ENCODE results near the gene ZNF214.
"Not testable (repeated sequence)": the region's sequence is repeated elsewhere in the genome, so short reads cannot be mapped to it uniquely, and the experiment has no call there.

ZNF214 gene

DNA sequence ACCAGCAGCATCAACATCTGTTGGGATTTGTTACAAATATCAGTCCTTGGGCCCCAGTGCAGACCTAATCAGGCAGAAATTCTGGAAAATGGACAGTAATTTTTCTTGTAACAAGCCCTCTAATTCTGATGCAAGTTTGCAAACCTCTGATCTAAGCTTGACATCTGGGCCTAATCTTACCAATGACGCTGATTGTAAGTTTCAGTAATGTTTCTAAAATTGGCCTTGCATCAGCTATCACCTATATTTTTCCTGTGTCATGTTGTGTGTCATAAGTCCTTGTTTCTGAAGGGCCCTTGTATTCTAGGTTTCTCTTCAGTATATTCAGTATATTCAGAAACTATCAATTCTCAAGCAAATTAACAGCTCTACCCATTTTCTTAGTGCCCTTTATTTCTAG, 57.5 kb downstream of the ZNF214 start:
- DNase-seq (ENCODE audit: low read depth in 1 of 2, low spot score in 1 of 2), result no peak
- no peak for TF ChIP-seq JUND (IDR thresholded peaks at IDR 0.05; ENCODE audit: low read depth)
- in situ Hi-C loops (cut with HindIII; ENCODE audit: low pct_unique_long_range_greater_than_20kb, low sequenced_read_pairs), result no loop called here

DNA sequence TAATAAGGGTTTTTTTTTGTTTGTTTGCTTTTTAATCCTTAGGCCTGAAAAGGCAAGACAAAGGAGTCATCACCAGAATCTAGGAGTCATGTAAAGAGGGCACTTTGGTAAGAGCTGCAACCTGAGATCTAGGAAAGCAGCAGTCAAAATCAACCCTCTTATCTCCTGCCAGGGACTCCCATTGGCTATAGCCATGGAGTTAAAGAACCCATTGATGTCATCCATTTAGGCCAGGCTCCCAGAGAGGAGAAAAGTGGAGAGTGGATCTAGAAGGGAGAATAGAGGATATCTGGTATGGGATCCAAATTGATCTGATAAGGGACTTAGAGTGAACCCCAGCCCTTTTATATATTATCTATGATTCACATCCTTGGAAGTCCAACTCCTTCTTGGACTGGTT, 58.0 kb downstream of the ZNF214 start:
- in situ Hi-C loops (cut with HindIII; ENCODE audit: low pct_unique_long_range_greater_than_20kb, low sequenced_read_pairs), result no loop called here
- TF ChIP-seq JUND (IDR thresholded peaks at IDR 0.05; ENCODE audit: low read depth), result no peak
- no peak for DNase-seq (ENCODE audit: low read depth in 1 of 2, low spot score in 1 of 2)

DNA sequence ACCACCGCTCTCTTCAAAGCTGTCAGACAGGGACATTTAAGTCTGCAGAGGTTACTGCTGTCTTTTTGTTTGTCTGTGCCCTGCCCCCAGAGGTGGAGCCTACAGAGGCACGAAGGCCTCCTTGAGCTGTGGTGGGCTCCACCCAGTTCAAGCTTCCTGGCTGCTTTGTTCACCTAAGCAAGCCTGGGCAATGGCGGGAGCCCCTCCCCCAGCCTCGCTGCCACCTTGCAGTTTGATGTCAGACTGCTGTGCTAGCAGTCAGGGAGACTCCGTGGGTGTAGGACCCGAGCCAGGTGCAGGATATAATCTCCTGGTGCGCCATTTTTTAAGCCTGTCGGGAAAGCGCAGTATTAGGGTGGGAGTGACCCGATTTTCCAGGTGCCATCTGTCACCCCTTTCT, 65.9 kb downstream of the ZNF214 start:
- DNase-seq (ENCODE audit: low read depth in 1 of 2, low spot score in 1 of 2); in situ Hi-C loops (cut with HindIII; ENCODE audit: low pct_unique_long_range_greater_than_20kb, low sequenced_read_pairs): not testable (repeated sequence)

Data from T47D (cell line).